H1 (cell line): ENCODE data around the gene LTB4R. TPM values are rescaled to one million over a fixed set of nuclear protein-coding genes. Genes with fewer than 3 reads are reported as not detected.

Experiments used
- CTCF ChIA-PET: fragments of 300-600 bp; sonication (Branson Sonifier 250); formaldehyde crosslinking; loops from one replicate; lab custom pipeline; 2021; ENCODE audit not compliant: partially characterized antibody; lab: Charles Lee
- POLR2A ChIA-PET: fragments of 300-600 bp; sonication (Branson Sonifier 250); formaldehyde crosslinking; loops from one replicate; lab custom pipeline; 2021; ENCODE audit warnings: inconsistent platforms; ENCODE audit not compliant: partially characterized antibody; lab: Charles Lee
- DNase-seq, 2 experiments: peaks; one replicate each; pipeline versions ENCODE4 v3.0.0 to v3.0.0-alpha.2; 2010 to 2022; ENCODE audit warnings: low spot score in 2 of 2, low read depth in 1 of 2, mixed read lengths in 1 of 2
- FAIRE-seq: peaks from 2 replicates; lab custom pipeline; 2011; peaks lifted over from hg19 to GRCh38; lab: Jason Lieb, UNC
- H2AFZ ChIP-seq: 2 replicates; pipeline ENCODE4 v1.8.1; 2012; ENCODE audit warnings: low read length, inconsistent platforms
- H2AK5ac ChIP-seq: 2 replicates; pipeline ENCODE4 v1.6.1; 2013; ENCODE audit warnings: low read depth, low read length
- H2BK120ac ChIP-seq: replicated peaks from 2 replicates; pipeline ENCODE3; 2013; ENCODE audit warnings: low read depth, low read length, inconsistent platforms
- H2BK12ac ChIP-seq: 2 replicates; pipeline ENCODE4 v1.6.1; 2013; ENCODE audit warnings: low read depth, low read length
- H2BK15ac ChIP-seq: 2 replicates; pipeline ENCODE4 v1.6.1; 2013; ENCODE audit warnings: low read length
- H2BK20ac ChIP-seq: 2 replicates; pipeline ENCODE4 v1.6.1; 2013; ENCODE audit warnings: low read length
- H2BK5ac ChIP-seq: 2 replicates; pipeline ENCODE4 v1.6.1; 2013; ENCODE audit warnings: low read depth, low read length
- H3K14ac ChIP-seq: 2 replicates; pipeline ENCODE4 v1.6.1; 2013; ENCODE audit warnings: inconsistent platforms; ENCODE audit not compliant: insufficient read length
- H3K18ac ChIP-seq: 2 replicates; pipeline ENCODE4 v1.6.1; 2013; ENCODE audit warnings: low read length; ENCODE audit errors: extremely low read depth
- H3K23ac ChIP-seq: 2 replicates; pipeline ENCODE4 v1.6.1; 2013; ENCODE audit warnings: inconsistent platforms; ENCODE audit not compliant: insufficient read length
- H3K23me2 ChIP-seq: 2 replicates; pipeline ENCODE4 v1.6.1; 2013; ENCODE audit warnings: low read depth, low read length
- H3K27ac ChIP-seq: 2 replicates; pipeline ENCODE4 v1.6.1; 2011; ENCODE audit warnings: low read depth, low read length, inconsistent platforms
- H3K27me3 ChIP-seq, 4 experiments: replicated peaks in 1 of 4; 1 replicate in 1 of 4; 2 replicates in 3 of 4; pipeline versions ENCODE4 v1.6.1 to v1.8.1; 2011 to 2013; ENCODE audit warnings: low read length in 3 of 4, mild to moderate bottlenecking in 3 of 4, inconsistent platforms in 2 of 4, mixed read lengths in 2 of 4, moderate library complexity in 1 of 4; ENCODE audit not compliant: control insufficient read depth in 3 of 4, insufficient read depth in 3 of 4; ENCODE audit errors: extremely low read depth in 1 of 4
- H3K36me3 ChIP-seq, 4 experiments: 2 replicates each; pipeline versions ENCODE4 v1.6.1 to v1.8.1; 2011 to 2013; ENCODE audit warnings: mild to moderate bottlenecking in 4 of 4, low read length in 3 of 4, moderate library complexity in 2 of 4, control low read depth in 1 of 4, inconsistent platforms in 1 of 4; ENCODE audit not compliant: insufficient read depth in 4 of 4, control insufficient read depth in 2 of 4
- H3K4ac ChIP-seq: replicated peaks from 2 replicates; pipeline ENCODE3; 2013; ENCODE audit warnings: low read length, low read depth, mixed read lengths, inconsistent platforms; ENCODE audit not compliant: insufficient read length
- H3K4me1 ChIP-seq, 4 experiments: replicated peaks in 1 of 4; 1 replicate in 1 of 4; 2 replicates in 3 of 4; pipeline versions ENCODE4 v1.6.1 to v1.8.1; 2011 to 2013; ENCODE audit warnings: low read length in 3 of 4, inconsistent platforms in 2 of 4, mixed read lengths in 1 of 4; ENCODE audit not compliant: insufficient read depth in 4 of 4, control insufficient read depth in 3 of 4
- H3K4me2 ChIP-seq, 2 experiments: 2 replicates each; pipeline versions ENCODE4 v1.6.1 to v1.8.1; 2011 to 2013; ENCODE audit warnings: low read depth in 2 of 2, low read length in 2 of 2, control low read depth in 1 of 2, inconsistent platforms in 1 of 2, mild to moderate bottlenecking in 1 of 2; ENCODE audit not compliant: insufficient read depth in 1 of 2
- H3K4me3 ChIP-seq, 4 experiments: fragments of 200-600, 300-600 bp in 1 of 4; sonication (generic), shearing (Covaris generic), sonication (Bioruptor Twin) in 1 of 4; 2 replicates each; pipeline versions ENCODE4 v1.5.1 to v1.8.1; 2011 to 2016; ENCODE audit warnings: low read length in 4 of 4, low read depth in 3 of 4, control low read depth in 2 of 4, inconsistent platforms in 2 of 4, mild to moderate bottlenecking in 2 of 4, mixed read lengths in 1 of 4, moderate library complexity in 1 of 4; ENCODE audit not compliant: insufficient read depth in 2 of 4; ENCODE audit errors: extremely low read depth in 1 of 4
- H3K56ac ChIP-seq: replicated peaks from 2 replicates; pipeline ENCODE3; 2013; ENCODE audit warnings: low read depth, mild to moderate bottlenecking, mixed read lengths, low read length, inconsistent platforms; ENCODE audit not compliant: insufficient read length
- H3K79me1 ChIP-seq: 2 replicates; pipeline ENCODE4 v1.6.1; 2013; ENCODE audit warnings: low read depth, low read length, control low read depth
- H3K79me2 ChIP-seq, 2 experiments: 2 replicates each; pipeline versions ENCODE4 v1.6.1 to v1.8.1; 2012 to 2013; ENCODE audit warnings: low read length in 2 of 2, mild to moderate bottlenecking in 2 of 2, inconsistent platforms in 1 of 2; ENCODE audit not compliant: insufficient read depth in 2 of 2, control insufficient read depth in 1 of 2
- H3K9ac ChIP-seq, 4 experiments: replicated peaks in 1 of 4; 1 replicate in 1 of 4; 2 replicates in 3 of 4; pipeline versions ENCODE4 v1.6.1 to v1.8.1; 2011 to 2013; ENCODE audit warnings: low read depth in 3 of 4, low read length in 3 of 4, control low read depth in 2 of 4, mild to moderate bottlenecking in 2 of 4, moderate library complexity in 2 of 4, inconsistent platforms in 1 of 4; ENCODE audit errors: extremely low read depth in 1 of 4
- H3K9me3 ChIP-seq, 2 experiments: 2 replicates each; pipeline versions ENCODE4 v1.6.1 to v1.8.1; 2012 to 2013; ENCODE audit warnings: mild to moderate bottlenecking in 2 of 2, moderate library complexity in 2 of 2, control low read depth in 1 of 2, inconsistent platforms in 1 of 2, low read depth in 1 of 2, low read length in 1 of 2, mixed read lengths in 1 of 2; ENCODE audit not compliant: insufficient read depth in 2 of 2
- H4K20me1 ChIP-seq, 2 experiments: replicated peaks in 1 of 2; 2 replicates each; pipeline versions ENCODE3 to v1.8.1; 2011 to 2013; ENCODE audit warnings: inconsistent platforms in 2 of 2, low read length in 2 of 2, mild to moderate bottlenecking in 1 of 2; ENCODE audit not compliant: insufficient read depth in 2 of 2, control insufficient read depth in 1 of 2
- H4K5ac ChIP-seq: 2 replicates; pipeline ENCODE4 v1.6.1; 2013; ENCODE audit warnings: low read length, low read depth, mixed read lengths, inconsistent platforms; ENCODE audit not compliant: insufficient read length
- H4K8ac ChIP-seq: 2 replicates; pipeline ENCODE4 v1.8.0; 2013; ENCODE audit warnings: mild to moderate bottlenecking, moderate library complexity, low read length, inconsistent platforms; ENCODE audit not compliant: insufficient read depth; ENCODE audit errors: extremely low read depth
- H4K91ac ChIP-seq: replicated peaks from 2 replicates; pipeline ENCODE3; 2013; ENCODE audit warnings: low read length, mixed read lengths, inconsistent platforms; ENCODE audit not compliant: insufficient read length
- BACH1 ChIP-seq: IDR thresholded peaks from 2 replicates; pipeline ENCODE4 v1.6.1; 2012; ENCODE audit warnings: low read length, improper control_type of control experiment
- CHD2 ChIP-seq: IDR thresholded peaks from 2 replicates; pipeline ENCODE4 v1.6.1; 2012; ENCODE audit warnings: low read length, improper control_type of control experiment
- JUN ChIP-seq: IDR thresholded peaks from 2 replicates; pipeline ENCODE4 v1.6.1; 2011; ENCODE audit warnings: low read depth, mild to moderate bottlenecking, improper control_type of control experiment, low read length
- POLR2A ChIP-seq, 2 experiments: IDR thresholded peaks; 1 replicate in 1 of 2; 2 replicates in 1 of 2; pipeline ENCODE4 v1.6.1; 2011; ENCODE audit warnings: low read depth in 2 of 2, low read length in 2 of 2, mild to moderate bottlenecking in 2 of 2; ENCODE audit errors: control extremely low read depth in 1 of 2
- POU5F1 ChIP-seq: IDR thresholded peaks from 2 replicates; pipeline ENCODE4 v1.6.1; 2011; ENCODE audit warnings: low read depth, mild to moderate bottlenecking, low read length, moderate library complexity
- RXRA ChIP-seq: IDR thresholded peaks from 2 replicates; pipeline ENCODE4 v1.6.1; 2011; ENCODE audit warnings: low read depth, mild to moderate bottlenecking, low read length, moderate library complexity; ENCODE audit not compliant: insufficient read depth
- SIN3A ChIP-seq, 2 experiments: IDR thresholded peaks in 1 of 2; conservative IDR thresholded peaks in 1 of 2; 2 replicates each; pipeline ENCODE4 v1.6.1; 2011 to 2012; ENCODE audit warnings: low read length in 2 of 2, improper control_type of control experiment in 1 of 2, low read depth in 1 of 2, mild to moderate bottlenecking in 1 of 2
- SIRT6 ChIP-seq: IDR thresholded peaks from one replicate; pipeline ENCODE4 v1.7.1; 2012; ENCODE audit warnings: low read length, inconsistent platforms
- SP1 ChIP-seq: IDR thresholded peaks from 2 replicates; pipeline ENCODE4 v1.6.1; 2011; ENCODE audit warnings: low read depth, low read length
- SRF ChIP-seq: IDR thresholded peaks from 2 replicates; pipeline ENCODE4 v1.6.1; 2011; ENCODE audit warnings: mild to moderate bottlenecking, low read depth, low read length, moderate library complexity
- WGBS, 2 experiments: shearing (Covaris generic) in 1 of 2; methylation state at CpG; one replicate each; pipeline versions ENCODE4 v1.1.6 to v1.1.7; 2013 to 2015; ENCODE audit warnings: low lambda C conversion rate in 2 of 2, mixed read lengths in 2 of 2, inconsistent platforms in 1 of 2, low coverage in 1 of 2, missing lambda C conversion rate in 1 of 2; ENCODE audit not compliant: insufficient replicate concordance in 2 of 2, insufficient coverage in 1 of 2, insufficient read length in 1 of 2; ENCODE audit errors: extremely low coverage in 1 of 2, missing lambda C conversion rate in 1 of 2; 5-methylcytosine and 5-hydroxymethylcytosine counted together
- polyA plus RNA-seq, 7 experiments: library from polyadenylated mRNA; depleted of rRNA in 3 of 7; stranded (reverse) in 5 of 7; unstranded in 2 of 7; fragments of >200 nt in 5 of 7; fragments of 200-250 nt in 2 of 7; gene quantifications; 1 replicate in 5 of 7; 2 replicates in 1 of 7; 4 replicates in 1 of 7; pipeline versions ENCODE4 v1.2.1 to v1.2.3, GENCODE V29; 2011 to 2013; ENCODE audit warnings: missing spikeins in 2 of 7, mixed read lengths in 2 of 7
- total RNA-seq: library from RNA; stranded (reverse); fragmentation: NEBNext Ultra II Directional; extraction: Animal tissue kit (Norgen Biotek cat#: 25700); gene quantifications from 2 replicates; pipeline ENCODE4 v1.2.1, GENCODE V29; 2021

The LTB4R gene
- total and polyA plus RNA-seq, 2 of the 8 experiments (the other 6 are each of a cell fraction or from before 2014, with no cell fraction given): 4.1 to 6.7 TPM

DNA sequence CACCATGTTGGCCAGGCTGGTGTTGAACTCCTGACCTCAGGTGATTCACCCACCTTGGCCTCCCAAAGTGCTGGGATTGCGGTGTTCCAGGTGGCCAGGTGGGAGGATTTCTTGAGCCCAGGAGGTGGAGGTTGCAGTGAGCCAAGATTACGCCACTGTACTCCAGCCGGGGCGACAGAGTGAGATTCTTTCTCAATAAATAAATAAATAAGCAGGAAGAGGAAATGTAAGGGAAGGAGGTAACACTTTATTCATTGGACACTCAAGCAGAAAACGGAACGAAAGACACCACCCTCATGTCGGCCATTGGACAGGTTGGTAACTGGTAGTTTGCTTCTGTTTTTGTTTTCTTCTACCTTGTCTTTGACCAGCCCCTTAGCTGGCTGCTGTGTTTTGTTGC lies 43.7 kb downstream of the LTB4R start:
- H2AK5ac ChIP-seq: no peak overlapping the region
- no peaks in the 10 kb centered on the region for H3K79me1 ChIP-seq
- no peak overlapping the region for H2BK15ac ChIP-seq
- 0 out of 2 replicates have a peak, but pooled peaks cover 2% of the 10 kb centered on the region for H3K23me2 ChIP-seq
- no peak overlapping the region for H3K9ac ChIP-seq
- no peak overlapping the region for H2AFZ ChIP-seq
- H3K4me1 ChIP-seq: no peaks in the 10 kb centered on the region
- H4K5ac ChIP-seq: no peak overlapping the region
- H4K91ac ChIP-seq: no peak overlapping the region
- H2BK120ac ChIP-seq: no peak overlapping the region
- H3K4me3 ChIP-seq: no peak overlapping the region
- DNase-seq (no peak), FAIRE-seq (no peak)
- peaks cover 0 to 2% of the 10 kb centered on the region in 2 experiments for H4K20me1 ChIP-seq
- H3K4ac ChIP-seq: no peak overlapping the region
- H3K36me3 ChIP-seq: no peaks in the 10 kb centered on the region
- no peak overlapping the region for H4K8ac ChIP-seq
- no peak overlapping the region for H3K56ac ChIP-seq
- H2BK5ac ChIP-seq: no peak overlapping the region
- no peak overlapping the region for H3K14ac ChIP-seq
- no peak overlapping the region for H3K27ac ChIP-seq
- H3K27me3 ChIP-seq: peaks cover 0 to 8% (median 7%) of the 10 kb centered on the region in 4 experiments; a peak in 5 of 7 replicates
- no peak overlapping the region for H2BK20ac ChIP-seq
- no peak overlapping the region for H2BK12ac ChIP-seq
- no peak overlapping the region for H3K4me2 ChIP-seq
- WGBS, 2 experiments: 85% methylated on average over 7 of the region's 7 CpGs; no CpG with 5 or more reads in 1 of the 2 experiments
- no peaks in the 10 kb centered on the region for H3K79me2 ChIP-seq
- CTCF ChIA-PET: interaction anchor here (1.0 to 4.4 kb wide), 3 partner anchors 11 to 81 kb away, joined by 3 to 23 read pairs (median 18); no protein-coding TSS in a partner anchor
- POLR2A ChIA-PET: interaction anchor here (1.7 kb wide), 1 partner anchor 25 kb away, joined by 3 read pairs; no protein-coding TSS in a partner anchor
- no peak overlapping the region for H3K18ac ChIP-seq
- H3K9me3 ChIP-seq: no peaks in the 10 kb centered on the region
- H3K23ac ChIP-seq: no peak overlapping the region
- TF ChIP-seq SP1 (no peak), POU5F1 (no peak), SIN3A (conservative IDR thresholded peaks at IDR 0.05 in 1 of 2, IDR thresholded peaks at IDR 0.05 in 1 of 2; ENCODE audit: low read depth in 1 of 2, low read length in 2 of 2) (no peak), SRF (no peak), SIRT6 (no peak), BACH1 (no peak), JUN (no peak), POLR2A (IDR thresholded peaks at IDR 0.05; ENCODE audit: control extremely low read depth in 1 of 2, low read depth in 2 of 2, low read length in 2 of 2) (no peak), CHD2 (no peak), RXRA (no peak)
